SHP77 treated with DMSO at 0.1 percent for 48 hours (cell line): ENCODE results near the gene HERC3.
A peak's percentile ranks its signal among the peaks of the same experiment; 100 is the strongest.

Source experiments
- DNase-seq: peaks from one replicate; lab custom pipeline; 2025; lab: John Stamatoyannopoulos, UW

The HERC3 gene

DNA sequence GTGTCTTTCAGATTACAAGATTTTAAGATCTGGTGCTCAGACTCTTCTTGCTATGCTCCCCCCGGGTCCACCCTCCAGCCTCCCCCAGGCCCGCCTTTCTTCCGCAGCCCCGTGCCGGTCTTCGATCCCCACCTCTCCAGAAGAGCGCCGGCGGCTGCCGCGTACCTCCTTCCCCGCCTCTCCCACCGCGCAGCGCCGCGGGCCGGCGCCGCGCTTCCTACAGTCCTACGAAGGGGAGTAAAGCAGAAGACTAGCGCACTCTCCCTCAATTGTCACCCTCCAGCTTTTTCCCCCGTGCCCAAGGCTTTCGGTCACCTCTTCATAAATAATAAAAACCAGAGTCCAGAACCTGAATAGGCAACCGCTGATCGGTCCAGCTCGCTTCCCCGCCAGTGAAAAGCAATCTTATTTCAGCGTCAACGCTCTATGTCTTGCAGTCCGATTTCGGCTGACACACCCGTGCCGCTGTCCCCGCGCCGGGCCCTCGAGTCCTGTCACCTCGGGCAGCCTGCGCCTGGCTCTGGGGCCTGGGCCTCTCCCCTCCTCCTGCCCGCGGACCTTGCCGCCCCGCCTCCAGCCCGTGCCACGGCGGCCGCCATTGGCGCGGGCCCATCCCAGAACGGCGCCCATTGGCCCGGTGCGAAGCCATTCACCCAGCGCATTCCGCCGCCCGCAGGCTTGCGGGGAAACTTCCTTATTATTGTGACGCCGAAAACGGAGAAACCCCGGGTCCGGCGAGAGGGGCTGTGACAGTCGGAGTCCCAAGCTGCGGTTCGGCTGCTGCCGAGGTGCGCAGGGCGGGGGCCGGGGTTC is at the start of gene HERC3:
Gene HERC3, plus strand, starts transcription at position 694 of the 813 bp plus-strand sequence. CDS start 13,344 bp downstream, outside the sequence.
- peak; percentile 27 for DNase-seq

DNA sequence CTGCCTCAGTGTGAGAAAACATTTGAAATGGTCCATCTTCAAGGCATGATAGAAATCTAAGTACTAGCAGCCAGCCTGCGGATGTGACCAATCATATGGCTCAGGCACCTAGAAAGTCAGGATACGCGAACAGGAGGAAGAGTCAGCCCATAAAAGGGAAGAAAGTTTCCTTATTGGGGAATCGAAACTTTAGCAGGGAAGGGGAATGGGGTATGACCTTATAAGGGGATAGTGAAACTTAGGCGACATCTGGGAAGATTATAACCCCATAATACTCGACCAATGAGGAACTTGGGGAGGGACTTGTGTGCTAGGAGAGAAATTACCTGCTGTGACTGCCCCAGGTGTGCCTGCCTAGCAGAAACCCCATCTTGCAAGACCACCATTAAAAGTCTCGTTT is 42.5 kb upstream of the HERC3 start:
- no peak for DNase-seq

- DNase-seq, result no peak
Observed at GRCh38 chr4:88567591-88567990, 24.7 kb upstream of the HERC3 start.

DNA sequence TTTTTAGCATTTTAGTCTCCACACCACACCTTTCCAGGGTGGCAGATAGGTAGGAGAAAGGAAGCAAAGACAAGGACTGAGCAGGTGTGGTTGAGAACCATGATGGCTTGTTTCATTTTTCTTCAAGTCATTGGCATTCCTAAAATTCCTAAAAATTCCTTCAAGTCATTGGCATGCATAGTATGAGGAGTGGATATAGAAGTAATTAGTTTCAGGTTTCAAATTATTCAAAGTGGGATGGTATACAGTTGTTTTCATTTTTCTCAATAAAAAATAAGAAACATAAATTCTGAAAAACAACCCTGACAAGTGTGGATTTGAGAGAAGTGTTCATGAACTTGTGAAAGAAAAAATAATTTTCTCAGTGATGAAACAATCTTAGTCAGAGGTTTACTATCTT is 22.3 kb upstream of the HERC3 start:
- DNase-seq, result no peak

GRCh38 chr4:88573276-88573980 is 18.9 kb upstream of the HERC3 start:
- DNase-seq, result no peak

- DNase-seq, result no peak
Observed at GRCh38 chr4:88573995-88574394, 18.3 kb upstream of the HERC3 start.

- no peak for DNase-seq
Observed at GRCh38 chr4:88575186-88575585, 17.1 kb upstream of the HERC3 start.

DNA sequence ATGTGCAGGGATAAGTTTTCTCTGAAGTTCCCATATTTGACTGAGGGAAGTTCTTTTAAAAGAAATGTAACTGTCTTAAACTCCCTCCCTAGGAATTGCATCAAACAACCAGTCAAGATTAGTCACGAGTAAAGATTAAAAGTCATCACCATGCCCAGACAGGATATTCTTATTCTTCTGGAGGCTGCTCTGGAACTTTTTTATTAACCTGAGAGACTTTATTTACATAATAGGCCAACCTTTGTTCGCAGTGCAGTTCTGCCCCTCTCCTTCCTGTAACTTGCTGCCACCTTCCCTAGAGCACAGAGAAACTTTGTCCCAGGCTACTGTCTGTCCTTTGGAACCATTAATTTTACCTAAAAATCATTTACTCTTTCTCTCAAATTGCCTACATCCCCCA is 9.8 kb upstream of the HERC3 start:
- no peak for DNase-seq

GRCh38 chr4:88583631-88584470 is 8.4 kb upstream of the HERC3 start:
- no peak for DNase-seq

GRCh38 chr4:88584471-88584900 is 7.8 kb upstream of the HERC3 start:
- no peak for DNase-seq

DNA sequence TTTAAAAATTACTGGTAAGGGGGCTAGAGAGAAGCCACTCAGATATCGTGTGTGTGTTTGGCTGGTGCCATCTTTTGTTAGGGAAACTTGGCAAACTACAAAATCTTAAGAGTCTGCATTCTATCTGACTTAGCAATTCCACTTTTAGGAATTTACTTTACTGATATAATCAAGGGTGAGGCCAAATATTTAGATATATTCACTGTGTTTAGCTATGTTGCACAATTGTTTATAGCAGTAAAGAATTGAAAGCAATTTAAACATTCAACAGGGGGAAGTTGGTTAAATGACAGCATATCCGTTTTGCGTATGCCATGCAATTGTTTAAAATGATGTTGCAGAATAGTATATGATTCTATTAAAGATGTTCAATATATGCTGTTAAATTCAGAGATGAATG is 6.4 kb upstream of the HERC3 start:
- DNase-seq, result no peak

GRCh38 chr4:88587306-88587705 is 5.0 kb upstream of the HERC3 start:
- DNase-seq, result no peak

DNA sequence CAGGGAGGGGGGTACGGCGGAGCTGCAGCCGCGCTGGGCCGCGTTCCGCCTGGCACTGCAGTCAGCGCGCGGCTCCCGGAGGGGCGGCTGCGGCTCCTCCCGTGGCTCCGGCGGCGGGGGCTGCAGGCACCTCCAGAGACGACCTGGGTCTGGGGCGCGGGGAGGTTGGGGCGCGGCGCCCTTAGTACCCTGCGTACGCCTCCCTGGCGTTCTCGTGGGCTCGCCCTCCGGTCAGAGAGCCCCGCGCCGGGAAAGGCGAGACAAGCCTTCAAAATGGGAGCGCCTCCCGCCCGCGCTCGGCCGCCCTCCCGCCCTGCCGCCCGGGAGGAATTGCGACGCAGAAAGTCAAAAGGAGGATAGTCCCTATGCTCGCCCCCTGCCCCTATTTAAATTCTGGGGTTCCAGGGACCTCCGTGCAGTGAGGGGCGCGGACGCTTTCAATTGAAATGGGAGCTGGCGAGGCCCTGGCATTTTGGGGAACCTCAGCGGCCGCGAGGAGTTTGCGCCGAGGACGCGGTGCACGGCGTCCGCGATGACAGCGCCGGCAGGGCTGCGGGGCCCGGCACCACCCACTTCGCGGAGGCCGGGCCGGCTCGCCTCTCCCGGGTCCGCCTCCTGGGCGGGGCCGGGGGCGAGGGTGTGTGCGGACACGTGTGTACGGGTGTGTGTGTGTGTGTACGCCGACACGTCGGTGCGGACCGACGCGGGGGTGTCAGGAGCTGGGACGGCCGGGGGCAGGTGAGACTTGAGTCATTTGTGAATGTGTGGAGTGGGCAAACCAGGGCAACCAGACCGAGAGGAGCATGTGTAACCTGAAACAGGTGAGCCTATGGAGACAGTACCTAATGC is 544 bp downstream of the HERC3 start:
- DNase-seq, result peak; percentile 5

- no peak for DNase-seq
Observed at GRCh38 chr4:88597970-88598660, 5.8 kb downstream of the HERC3 start.

DNA sequence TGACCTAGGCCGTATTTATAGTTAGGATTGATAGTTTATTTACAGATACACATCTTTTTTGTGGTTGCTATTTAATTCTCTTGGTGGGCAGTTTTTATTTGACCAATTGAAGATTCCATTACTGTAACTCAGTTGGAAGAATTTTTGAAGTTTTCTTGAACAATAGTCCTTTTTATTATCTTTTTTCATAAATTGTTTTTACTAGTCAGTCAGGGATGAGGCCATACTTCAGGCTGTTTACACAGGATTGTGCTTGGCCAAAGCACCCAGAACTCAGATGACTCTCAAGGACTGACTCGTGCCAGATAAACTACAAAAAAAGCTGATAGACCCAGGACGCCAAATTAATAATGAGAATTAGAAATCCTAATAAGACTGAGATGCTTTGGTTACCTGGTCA is 7.0 kb downstream of the HERC3 start:
- no peak for DNase-seq

- no peak for DNase-seq
Observed at GRCh38 chr4:88599714-88600113, 7.4 kb downstream of the HERC3 start.

- no peak for DNase-seq
Observed at GRCh38 chr4:88600176-88600838, 8.0 kb downstream of the HERC3 start.

DNA sequence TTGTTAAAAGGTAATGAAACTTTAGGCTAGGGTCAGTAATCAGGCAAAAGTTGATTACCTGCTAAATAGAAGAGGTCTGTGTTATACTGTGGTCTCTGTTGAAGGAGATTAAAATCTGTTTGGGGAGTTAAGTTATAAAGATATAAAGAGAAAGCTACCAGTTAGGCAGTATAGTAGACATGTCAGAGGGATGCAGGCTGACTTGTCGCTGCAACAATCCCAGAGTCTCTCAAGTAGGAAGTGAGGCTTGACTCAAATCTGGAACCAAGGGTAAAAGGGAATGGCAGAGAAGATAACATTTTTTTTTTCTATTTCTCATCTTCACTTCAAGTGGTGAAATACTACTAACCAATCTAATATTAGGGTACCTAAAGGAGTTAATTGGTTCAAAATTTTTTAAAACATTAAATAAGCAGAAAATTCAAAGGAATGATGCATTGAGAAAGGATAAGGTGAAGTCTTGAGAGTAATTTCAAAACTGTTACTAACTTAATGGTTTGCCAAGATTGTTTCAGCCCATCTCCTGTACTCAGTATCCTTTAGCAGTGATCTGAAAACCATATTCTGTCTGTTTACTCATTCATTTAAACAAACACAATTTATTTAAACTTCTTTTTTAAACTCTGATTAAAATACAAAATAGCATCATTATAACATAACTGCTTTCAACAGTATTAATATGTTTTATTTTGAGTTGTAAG is 12.8 kb downstream of the HERC3 start:
- DNase-seq, result no peak

GRCh38 chr4:88605736-88606135 is 13.5 kb downstream of the HERC3 start:
- no peak for DNase-seq

- no peak for DNase-seq
Observed at GRCh38 chr4:88606832-88607231, 14.6 kb downstream of the HERC3 start.
